Measurements from ENCODE around the gene MLLT11.
"Not testable (repeated sequence)": the region's sequence is repeated elsewhere in the genome, so short reads cannot be mapped to it uniquely, and the experiment has no call there.

- not testable (repeated sequence) for TF ChIP-seq POLR2A (IDR thresholded peaks at IDR 0.05; ENCODE audit: low read length); GATA1 (IDR thresholded peaks at IDR 0.05; ENCODE audit: low read depth, low read length)
Measured at GRCh38 chr1:151097426-151097825, 37.2 kb downstream of the MLLT11 start.
